Right ventricle myocardium inferior (tissue), 1 donor: Measurements from ENCODE around the gene SDC3. TPM values are rescaled to one million over a fixed set of nuclear protein-coding genes. Genes with fewer than 3 reads are reported as not detected.

Experiments used
- ATAC-seq: fragments of 200-7000 bp; cut with Tn5 transposase; one replicate; pipeline ENCODE4 v1.9.1; 2020; ENCODE audit warnings: mild to moderate bottlenecking, moderate library complexity
- DNase-seq: peaks from one replicate; pipeline ENCODE4 v3.0.0; 2021; ENCODE audit errors: missing footprints
- intact Hi-C: fragments of 100-400 bp; cut with DNase I; formaldehyde crosslinking; loops from one replicate; pipeline ENCODE4 v1.11.0; 2022
- total RNA-seq: library from RNA; stranded (reverse); fragmentation: NEBNext Ultra II Directional; extraction: Animal tissue kit (Norgen Biotek cat#: 25700); gene quantifications from one replicate; pipeline ENCODE4 v1.2.1, GENCODE V29; 2021
- donor health status: DM: no; HTN: yes; CAD: no; lungs with severe emphysema.

The SDC3 gene
- total RNA-seq, 1 donor from 2014 or later = 28.5 TPM

- DNase-seq (peak; percentile 44), ATAC-seq (no peak)
- intact Hi-C loops = no loop called here
Observed at GRCh38 chr1:30882678-30883388, 25.7 kb downstream of the SDC3 start.

GRCh38 chr1:30881319-30882181 is 27.0 kb downstream of the SDC3 start:
- ATAC-seq = no peak
- intact Hi-C loops = no loop called here
- peak; percentile 63 for DNase-seq

DNA sequence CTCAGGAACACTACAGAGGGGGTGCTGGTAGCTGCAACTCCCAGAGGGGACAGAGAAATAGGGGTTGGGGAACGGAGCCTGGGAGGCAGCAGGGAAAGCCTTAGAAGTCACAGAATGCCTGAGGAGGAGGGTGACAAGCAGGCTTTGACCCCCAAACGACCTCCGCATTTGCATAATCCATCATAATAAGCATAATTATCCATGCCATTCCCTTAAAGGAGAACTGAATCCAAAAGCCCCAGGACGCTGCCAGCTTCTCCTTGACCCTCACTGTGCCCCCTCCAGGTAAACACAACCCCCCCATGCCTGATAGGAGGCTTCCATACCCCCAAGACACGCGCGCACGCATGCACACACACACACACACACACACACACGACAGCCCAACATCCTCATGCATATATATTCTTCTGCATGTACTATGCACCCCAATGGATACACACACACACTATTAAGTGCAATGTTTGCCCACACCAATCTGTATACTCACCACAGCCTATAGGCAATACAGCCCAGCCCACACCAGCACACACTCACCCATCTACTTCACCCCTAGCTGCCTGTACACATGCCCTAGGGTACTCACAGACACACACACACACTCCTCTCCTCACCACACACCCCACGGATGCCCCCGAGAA is 27.8 kb downstream of the SDC3 start:
- intact Hi-C loops = no loop called here
- no peak for ATAC-seq
- DNase-seq = no peak

GRCh38 chr1:30879940-30880677 is 28.4 kb downstream of the SDC3 start:
- ATAC-seq (no peak), DNase-seq (peak; percentile 45)
- intact Hi-C loops = no loop called here

GRCh38 chr1:30879126-30879786 is 29.3 kb downstream of the SDC3 start:
- ATAC-seq (no peak), DNase-seq (peak; percentile 34)
- intact Hi-C loops = no loop called here

DNA sequence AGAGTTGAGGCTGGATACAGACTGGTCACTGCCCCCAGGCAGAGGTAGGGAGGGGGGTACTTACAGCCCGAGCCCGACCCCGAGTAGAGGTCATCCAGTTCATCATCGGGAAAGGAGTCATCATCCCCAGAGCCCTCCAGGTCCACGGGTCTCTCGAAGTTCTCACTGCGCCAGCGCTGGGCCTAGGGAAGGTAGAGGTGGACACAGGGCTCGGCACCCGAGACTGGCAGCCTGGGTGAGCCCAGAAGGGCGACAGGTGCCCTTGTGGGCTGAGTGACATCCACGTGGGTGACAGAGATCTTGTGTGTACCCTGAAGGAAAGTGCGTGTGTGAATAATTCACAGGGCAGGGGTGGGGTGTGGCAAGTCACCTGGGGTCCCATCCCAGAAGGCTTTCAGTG is 30.0 kb downstream of the SDC3 start:
- ATAC-seq (no peak), DNase-seq (peak; percentile 62)
- intact Hi-C loops = no loop called here

GRCh38 chr1:30878016-30878415 is 30.5 kb downstream of the SDC3 start:
- intact Hi-C loops = no loop called here
- DNase-seq (peak; percentile 40), ATAC-seq (no peak)

- intact Hi-C loops = no loop called here
- ATAC-seq (peak; percentile 86), DNase-seq (peak; percentile 87)
Observed at GRCh38 chr1:30877205-30877912, 31.2 kb downstream of the SDC3 start.

GRCh38 chr1:30876451-30877204 is 31.9 kb downstream of the SDC3 start:
- intact Hi-C loops = no loop called here
- no peak for ATAC-seq
- DNase-seq = peak; percentile 60

- ATAC-seq = no peak
- intact Hi-C loops = no loop called here
- no peak for DNase-seq
Observed at GRCh38 chr1:30875916-30876315, 32.6 kb downstream of the SDC3 start.

- no peak for ATAC-seq
- intact Hi-C loops = no loop called here
Observed at GRCh38 chr1:30875197-30875596, 33.4 kb downstream of the SDC3 start.

DNA sequence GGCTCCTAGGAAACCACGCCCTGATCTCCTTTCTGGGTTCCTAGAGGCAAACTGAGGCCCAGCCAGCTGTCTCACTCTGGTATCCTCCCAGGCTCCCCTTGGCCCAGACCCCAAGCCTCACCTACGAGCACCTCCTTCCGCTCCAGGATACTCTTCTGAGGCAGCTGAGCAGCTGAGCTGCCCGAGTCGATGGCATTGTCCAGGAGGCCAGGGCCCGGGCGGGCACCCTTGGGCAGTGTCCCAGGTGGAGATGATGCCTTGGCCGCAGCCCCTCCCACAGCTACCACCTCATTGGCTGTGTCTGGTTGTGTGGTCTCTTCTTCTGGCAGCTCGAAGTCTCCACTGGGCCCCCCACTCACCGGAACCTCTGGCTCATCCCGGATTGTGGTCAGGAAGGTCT is 34.4 kb downstream of the SDC3 start:
- intact Hi-C loops = no loop called here
- DNase-seq (no peak), ATAC-seq (no peak)

More at GRCh38 chr1:30875197-30875596, 33.4 kb downstream of the SDC3 start:
- DNase-seq = peak; percentile 63

DNA sequence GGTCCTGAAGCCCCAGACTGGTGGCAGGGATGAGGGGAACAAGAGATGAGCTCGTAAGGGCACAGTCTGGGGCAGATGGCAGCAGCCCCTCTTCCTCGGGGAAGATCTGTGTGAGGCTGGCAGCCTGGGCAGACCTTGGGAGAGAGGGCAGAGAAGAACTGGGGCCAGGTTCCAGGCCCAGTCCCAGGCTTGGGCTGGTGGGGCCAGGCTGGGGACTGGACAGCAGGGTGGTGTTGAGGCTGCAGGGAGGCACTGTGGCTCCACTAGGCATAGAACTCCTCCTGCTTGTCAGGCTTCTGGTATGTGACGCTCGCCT is 35.7 kb downstream of the SDC3 start:
- DNase-seq = no peak
- intact Hi-C loops = no loop called here

GRCh38 chr1:30872033-30872947 is 36.3 kb downstream of the SDC3 start:
- intact Hi-C loops = no loop called here
- no peak for DNase-seq

More for the DNA sequence above, 35.7 kb downstream of the SDC3 start:
- no peak for ATAC-seq

DNA sequence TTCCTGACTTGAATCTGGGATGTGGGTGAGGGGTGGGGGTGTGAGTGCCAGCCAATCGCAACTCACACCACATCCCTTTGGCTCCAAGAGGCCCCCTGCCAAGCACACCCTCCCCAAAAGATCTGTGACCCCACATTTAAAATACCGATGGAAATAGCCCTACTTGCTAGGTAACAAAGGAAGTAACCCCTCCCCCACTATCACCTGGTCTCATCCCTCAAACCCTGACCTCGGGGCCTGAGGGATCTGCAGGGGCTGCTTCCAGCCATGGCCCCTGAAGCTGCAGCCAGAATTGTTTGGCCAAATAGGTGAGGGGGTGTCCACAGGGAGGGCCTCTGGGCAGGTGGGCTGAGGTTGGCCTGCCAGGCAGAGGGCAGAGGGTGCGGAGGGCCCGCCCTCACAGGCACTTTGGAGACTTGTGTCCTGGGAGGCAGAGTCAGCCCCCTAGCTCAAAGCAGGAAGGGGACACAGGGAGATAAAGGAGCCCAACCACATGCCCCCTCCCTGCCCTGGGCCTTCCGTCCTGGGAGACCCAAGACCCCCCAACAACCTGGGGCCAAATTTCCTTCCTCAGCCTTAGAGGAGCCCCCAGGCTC is 37.2 kb downstream of the SDC3 start:
- intact Hi-C loops = no loop called here
- DNase-seq = no peak
- ATAC-seq = no peak

More at GRCh38 chr1:30872033-30872947, 36.3 kb downstream of the SDC3 start:
- ATAC-seq = no peak

- ATAC-seq (no peak), DNase-seq (no peak)
- intact Hi-C loops = no loop called here
Observed at GRCh38 chr1:30870656-30871055, 37.9 kb downstream of the SDC3 start.
